ENCODE data around the gene LLCFC1. TPM values are rescaled to one million over a fixed set of nuclear protein-coding genes. Genes with fewer than 3 reads are reported as not detected.

Gene LLCFC1
- total RNA-seq, 1 donor from 2014 or later: not detected

- H3K36me3 ChIP-seq: no peaks in the 10 kb centered on the region
- H3K4me3 ChIP-seq: no peak overlapping the region
- no peaks in the 10 kb centered on the region for H3K4me1 ChIP-seq
- TF ChIP-seq CTCF (IDR thresholded peaks at IDR 0.05): no peak
- H3K27ac ChIP-seq: no peak overlapping the region
- no peaks in the 10 kb centered on the region for H3K27me3 ChIP-seq
- DNase-seq (ENCODE audit: low spot score in 2 of 2): no peak
- no peaks in the 10 kb centered on the region for H3K9me3 ChIP-seq
- intact Hi-C loops (cut with DNase I): no loop called here
Measured at GRCh38 chr7:142898377-142899170, 40.7 kb upstream of the LLCFC1 start.

- intact Hi-C loops (cut with DNase I): no loop called here
- H3K4me3 ChIP-seq: no peak overlapping the region
- no peaks in the 10 kb centered on the region for H3K27me3 ChIP-seq
- H3K27ac ChIP-seq: no peak overlapping the region
- H3K36me3 ChIP-seq: no peaks in the 10 kb centered on the region
- DNase-seq (ENCODE audit: low spot score in 2 of 2): no peak
- no peaks in the 10 kb centered on the region for H3K9me3 ChIP-seq
- H3K4me1 ChIP-seq: no peaks in the 10 kb centered on the region
- TF ChIP-seq CTCF (IDR thresholded peaks at IDR 0.05): no peak
Measured at GRCh38 chr7:142899661-142900060, 39.6 kb upstream of the LLCFC1 start.

- no peaks in the 10 kb centered on the region for H3K4me1 ChIP-seq
- no peak for TF ChIP-seq CTCF (IDR thresholded peaks at IDR 0.05)
- no peak overlapping the region for H3K4me3 ChIP-seq
- no peaks in the 10 kb centered on the region for H3K36me3 ChIP-seq
- H3K27me3 ChIP-seq: no peaks in the 10 kb centered on the region
- H3K27ac ChIP-seq: no peak overlapping the region
- intact Hi-C loops (cut with DNase I): no loop called here
- no peak for DNase-seq (ENCODE audit: low spot score in 2 of 2)
- no peaks in the 10 kb centered on the region for H3K9me3 ChIP-seq
Measured at GRCh38 chr7:142901426-142902259, 37.6 kb upstream of the LLCFC1 start.

- DNase-seq (ENCODE audit: low spot score in 2 of 2): no peak
- H3K36me3 ChIP-seq: no peaks in the 10 kb centered on the region
- no peak for TF ChIP-seq CTCF (IDR thresholded peaks at IDR 0.05)
- H3K4me3 ChIP-seq: no peak overlapping the region
- no peak overlapping the region for H3K27ac ChIP-seq
- no peaks in the 10 kb centered on the region for H3K4me1 ChIP-seq
- no peaks in the 10 kb centered on the region for H3K27me3 ChIP-seq
- no peaks in the 10 kb centered on the region for H3K9me3 ChIP-seq
- intact Hi-C loops (cut with DNase I): no loop called here
Measured at GRCh38 chr7:142904128-142904527, 35.2 kb upstream of the LLCFC1 start.

- intact Hi-C loops (cut with DNase I): no loop called here
Measured at GRCh38 chr7:142905759-142906158, 33.5 kb upstream of the LLCFC1 start.

More at GRCh38 chr7:142905759-142906158, 33.5 kb upstream of the LLCFC1 start:
- TF ChIP-seq CTCF (IDR thresholded peaks at IDR 0.05): no peak
- H3K36me3 ChIP-seq: no peaks in the 10 kb centered on the region
- DNase-seq (ENCODE audit: low spot score in 2 of 2): no peak
- H3K27me3 ChIP-seq: no peaks in the 10 kb centered on the region
- H3K9me3 ChIP-seq: no peaks in the 10 kb centered on the region
- H3K4me1 ChIP-seq: no peaks in the 10 kb centered on the region
- no peak overlapping the region for H3K4me3 ChIP-seq
- no peak overlapping the region for H3K27ac ChIP-seq
